GM12872 (cell line): ENCODE data around the gene AUP1.

Experiments
- TF ChIP-seq, protein P1 (sequence below): IDR thresholded peaks from 3 replicates; pipeline ENCODE4 v1.5.1; 2011; ENCODE audit warnings: low read depth, mild to moderate bottlenecking, low read length, moderate library complexity; ENCODE audit not compliant: insufficient read depth

AUP1 gene

DNA sequence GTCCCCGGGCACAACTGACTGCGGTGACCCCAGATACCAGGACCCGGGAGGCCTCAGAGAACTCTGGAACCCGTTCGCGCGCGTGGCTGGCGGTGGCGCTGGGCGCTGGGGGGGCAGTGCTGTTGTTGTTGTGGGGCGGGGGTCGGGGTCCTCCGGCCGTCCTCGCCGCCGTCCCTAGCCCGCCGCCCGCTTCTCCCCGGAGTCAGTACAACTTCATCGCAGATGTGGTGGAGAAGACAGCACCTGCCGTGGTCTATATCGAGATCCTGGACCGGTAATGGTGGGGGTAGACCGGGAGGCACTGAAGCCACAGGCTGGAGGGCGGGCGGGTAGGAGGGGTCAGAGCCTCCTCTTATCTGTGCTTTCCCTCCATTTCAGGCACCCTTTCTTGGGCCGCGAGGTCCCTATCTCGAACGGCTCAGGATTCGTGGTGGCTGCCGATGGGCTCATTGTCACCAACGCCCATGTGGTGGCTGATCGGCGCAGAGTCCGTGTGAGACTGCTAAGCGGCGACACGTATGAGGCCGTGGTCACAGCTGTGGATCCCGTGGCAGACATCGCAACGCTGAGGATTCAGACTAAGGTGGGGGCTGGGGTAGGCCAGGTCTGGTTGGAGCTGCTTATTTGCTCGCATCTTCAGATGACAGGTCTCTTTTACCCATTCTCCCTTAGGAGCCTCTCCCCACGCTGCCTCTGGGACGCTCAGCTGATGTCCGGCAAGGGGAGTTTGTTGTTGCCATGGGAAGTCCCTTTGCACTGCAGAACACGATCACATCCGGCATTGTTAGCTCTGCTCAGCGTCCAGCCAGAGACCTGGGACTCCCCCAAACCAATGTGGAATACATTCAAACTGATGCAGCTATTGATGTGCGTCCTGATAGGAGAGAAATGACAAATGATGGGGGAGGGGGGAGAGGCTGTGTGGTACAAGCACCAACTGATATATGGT lies 1.0 kb upstream of the AUP1 start:
- TF ChIP-seq, protein P1, sequence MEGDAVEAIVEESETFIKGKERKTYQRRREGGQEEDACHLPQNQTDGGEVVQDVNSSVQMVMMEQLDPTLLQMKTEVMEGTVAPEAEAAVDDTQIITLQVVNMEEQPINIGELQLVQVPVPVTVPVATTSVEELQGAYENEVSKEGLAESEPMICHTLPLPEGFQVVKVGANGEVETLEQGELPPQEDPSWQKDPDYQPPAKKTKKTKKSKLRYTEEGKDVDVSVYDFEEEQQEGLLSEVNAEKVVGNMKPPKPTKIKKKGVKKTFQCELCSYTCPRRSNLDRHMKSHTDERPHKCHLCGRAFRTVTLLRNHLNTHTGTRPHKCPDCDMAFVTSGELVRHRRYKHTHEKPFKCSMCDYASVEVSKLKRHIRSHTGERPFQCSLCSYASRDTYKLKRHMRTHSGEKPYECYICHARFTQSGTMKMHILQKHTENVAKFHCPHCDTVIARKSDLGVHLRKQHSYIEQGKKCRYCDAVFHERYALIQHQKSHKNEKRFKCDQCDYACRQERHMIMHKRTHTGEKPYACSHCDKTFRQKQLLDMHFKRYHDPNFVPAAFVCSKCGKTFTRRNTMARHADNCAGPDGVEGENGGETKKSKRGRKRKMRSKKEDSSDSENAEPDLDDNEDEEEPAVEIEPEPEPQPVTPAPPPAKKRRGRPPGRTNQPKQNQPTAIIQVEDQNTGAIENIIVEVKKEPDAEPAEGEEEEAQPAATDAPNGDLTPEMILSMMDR: no peak

DNA sequence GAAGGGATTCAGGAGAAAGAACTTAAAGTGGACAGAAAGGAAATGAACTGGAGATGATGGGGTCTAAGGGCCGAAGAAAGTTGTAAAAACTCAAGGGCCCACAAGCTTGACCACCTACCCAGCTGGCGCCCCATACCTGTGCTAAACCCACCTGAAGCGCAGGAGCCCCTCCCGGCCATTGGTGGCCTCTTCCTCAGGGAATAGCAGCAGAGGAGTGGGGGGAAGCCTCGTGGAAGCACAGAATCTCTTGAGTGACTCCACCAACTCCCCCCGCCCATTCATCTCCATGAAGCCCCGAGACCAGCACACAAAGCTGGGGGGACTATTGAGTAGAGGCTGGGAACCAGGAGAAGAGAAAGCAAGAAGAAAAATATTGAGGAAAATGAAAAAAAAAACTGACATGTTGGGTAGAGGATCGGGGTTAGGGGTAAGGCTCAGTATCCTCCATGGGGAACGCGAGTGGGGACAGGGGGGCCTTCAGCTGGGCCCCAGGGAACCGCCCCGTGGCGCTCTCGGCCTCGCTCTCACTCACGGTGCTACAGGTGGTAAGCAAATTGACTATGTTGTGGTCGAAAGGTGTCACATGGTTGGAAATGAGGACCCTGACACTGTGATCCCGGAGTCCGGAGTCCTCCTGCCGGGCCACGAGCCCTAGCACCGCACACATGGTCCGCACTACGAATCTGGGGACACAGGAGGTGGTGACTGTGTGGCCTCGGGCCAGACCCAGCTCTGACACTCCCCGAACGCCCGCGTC lies 728 bp downstream of the AUP1 start:
- TF ChIP-seq, protein P1: peak; percentile 31; the same call in 1 of the 3 replicates

DNA sequence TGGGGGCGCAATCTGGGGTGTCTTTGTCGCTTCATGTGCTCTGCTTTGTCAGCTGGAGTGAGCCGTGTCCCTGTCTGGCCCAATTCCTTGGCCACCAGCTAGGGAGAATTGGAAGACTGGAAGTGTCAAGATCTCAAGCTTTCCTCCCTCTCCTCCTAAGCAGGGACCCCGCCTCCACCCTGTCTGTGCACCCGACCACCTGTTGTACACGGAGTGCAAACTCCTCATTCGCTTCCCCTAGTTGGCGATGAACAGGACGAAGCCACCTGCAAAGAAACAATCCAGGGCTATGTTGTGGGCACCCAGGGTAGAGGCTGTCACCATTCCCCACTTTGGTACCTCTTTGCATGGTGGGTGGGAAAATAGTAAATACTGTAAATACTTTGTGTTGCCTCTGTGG lies 1.8 kb downstream of the AUP1 start:
- TF ChIP-seq, protein P1: no peak

DNA sequence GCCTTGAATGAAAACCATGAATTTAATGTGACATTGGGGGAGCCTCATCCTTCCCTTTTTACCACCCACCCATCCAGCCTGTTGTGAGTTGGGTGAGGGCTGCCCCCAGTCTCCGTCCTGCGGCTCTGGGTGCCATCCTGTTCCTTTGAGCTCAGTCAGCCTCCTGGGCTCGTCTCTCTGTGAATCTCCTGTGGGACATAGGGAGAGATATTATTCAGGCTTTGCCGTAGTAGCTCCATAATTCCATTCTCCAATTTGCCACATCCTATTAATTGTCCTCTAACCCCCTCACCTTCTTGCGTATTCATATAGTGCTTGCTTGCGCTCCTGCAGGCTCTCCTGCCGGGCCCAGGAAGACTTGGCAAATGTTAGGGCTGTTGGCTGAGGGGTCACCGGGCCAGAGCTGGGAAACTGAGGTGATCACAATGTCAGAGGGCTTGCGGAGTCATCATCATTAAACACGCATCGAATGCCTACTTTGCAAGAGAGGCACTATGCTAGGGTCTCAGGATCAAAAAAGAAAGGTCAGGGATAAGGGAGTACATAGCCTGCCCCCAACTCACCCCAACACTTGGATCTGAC lies 2.8 kb downstream of the AUP1 start:
- TF ChIP-seq, protein P1: no peak

DNA sequence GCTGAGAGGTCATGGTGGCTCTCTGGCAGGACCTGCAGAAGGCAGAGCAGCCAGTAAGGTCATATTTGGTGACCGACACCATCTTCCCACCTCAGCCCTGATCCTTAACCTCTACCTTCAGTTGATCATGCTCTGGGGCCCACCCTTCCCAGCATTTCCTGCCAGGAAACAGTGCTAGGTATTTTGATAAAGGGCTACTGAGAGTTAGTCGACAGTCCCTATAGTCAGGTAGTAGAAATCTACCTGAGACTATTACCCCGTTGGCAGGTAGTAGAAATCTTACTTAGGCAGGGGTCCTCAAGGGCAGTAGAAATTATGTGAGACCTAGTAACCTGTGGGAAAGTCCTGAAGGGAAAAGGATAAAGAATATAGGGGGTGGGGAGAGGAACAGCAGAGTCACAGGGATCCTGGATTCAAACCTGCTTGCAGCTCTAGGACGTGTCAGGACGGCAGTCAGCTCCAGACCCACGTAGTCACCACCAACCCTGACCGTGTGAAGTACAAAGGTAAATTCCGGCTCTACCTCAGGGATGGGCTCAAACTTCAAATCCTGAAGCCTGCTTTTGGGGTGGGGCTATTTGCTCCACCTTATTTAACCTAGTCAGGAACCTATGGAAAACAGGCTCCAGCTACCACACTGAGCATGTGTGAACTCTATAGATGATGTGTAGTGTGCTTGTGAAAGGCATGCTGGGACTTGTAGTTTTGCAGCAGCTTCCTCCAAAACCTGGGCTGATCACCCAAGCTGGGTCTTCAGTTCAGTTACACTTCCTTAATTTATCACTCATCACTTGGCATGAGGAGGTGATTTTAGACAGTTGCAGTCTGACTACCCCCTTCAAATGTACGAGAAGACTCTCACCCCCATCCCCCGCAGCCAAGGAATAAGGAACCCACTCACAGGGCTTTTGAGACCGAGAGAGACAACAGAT lies 3.5 kb downstream of the AUP1 start, which contains the start of gene DQX1:
DQX1 (minus strand) TSS at position 515 of the 932 bp plus-strand sequence; CDS start at position 13, 502 bp downstream.
- TF ChIP-seq, protein P1: no peak

DNA sequence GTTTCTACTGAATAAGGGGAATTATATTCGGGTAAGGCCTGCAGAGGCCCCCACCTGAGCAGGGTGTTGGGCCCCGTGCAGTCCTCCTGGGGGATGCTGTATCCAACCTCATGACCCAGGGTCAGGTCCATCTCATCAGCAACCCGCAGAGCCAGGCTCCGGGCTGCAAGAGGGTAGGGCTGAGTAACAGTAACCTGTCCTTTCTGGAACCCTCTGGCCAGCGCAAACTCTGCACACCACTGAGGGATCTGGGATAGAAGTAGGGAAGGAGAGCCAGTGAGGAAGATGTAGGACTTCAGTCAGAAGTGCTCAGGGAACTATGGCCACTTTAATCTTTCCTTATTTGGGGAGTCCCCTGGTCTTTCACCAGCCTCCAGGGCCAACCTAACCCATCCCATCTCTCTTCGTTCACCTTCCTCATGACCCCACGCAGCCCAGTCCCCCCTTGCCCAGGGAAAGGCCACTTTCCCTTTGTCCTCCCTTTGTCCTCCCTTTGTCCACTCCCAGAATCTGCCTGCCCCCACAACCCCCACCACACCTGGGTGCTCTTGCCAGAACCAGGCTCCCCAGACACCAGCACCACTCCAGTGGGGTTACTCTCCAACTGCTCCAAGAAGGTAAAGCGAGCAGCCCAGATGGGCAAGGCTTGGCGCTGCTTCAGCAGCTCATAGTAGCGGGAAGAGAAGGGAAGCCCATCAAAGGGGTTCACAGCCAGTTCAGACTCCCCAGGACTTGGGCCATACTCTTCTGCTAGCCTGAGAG lies 4.4 kb downstream of the AUP1 start:
- TF ChIP-seq, protein P1: no peak
